HG03520 (cell line): ENCODE results near the gene DDO.

Experiments used
- ATAC-seq: cut with Tn5 transposase; IDR thresholded peaks from one replicate; pipeline ENCODE4 v1.9.1; 2021; ENCODE audit warnings: mild to moderate bottlenecking, moderate library complexity; ENCODE audit not compliant: unreplicated experiment

Gene DDO

DNA sequence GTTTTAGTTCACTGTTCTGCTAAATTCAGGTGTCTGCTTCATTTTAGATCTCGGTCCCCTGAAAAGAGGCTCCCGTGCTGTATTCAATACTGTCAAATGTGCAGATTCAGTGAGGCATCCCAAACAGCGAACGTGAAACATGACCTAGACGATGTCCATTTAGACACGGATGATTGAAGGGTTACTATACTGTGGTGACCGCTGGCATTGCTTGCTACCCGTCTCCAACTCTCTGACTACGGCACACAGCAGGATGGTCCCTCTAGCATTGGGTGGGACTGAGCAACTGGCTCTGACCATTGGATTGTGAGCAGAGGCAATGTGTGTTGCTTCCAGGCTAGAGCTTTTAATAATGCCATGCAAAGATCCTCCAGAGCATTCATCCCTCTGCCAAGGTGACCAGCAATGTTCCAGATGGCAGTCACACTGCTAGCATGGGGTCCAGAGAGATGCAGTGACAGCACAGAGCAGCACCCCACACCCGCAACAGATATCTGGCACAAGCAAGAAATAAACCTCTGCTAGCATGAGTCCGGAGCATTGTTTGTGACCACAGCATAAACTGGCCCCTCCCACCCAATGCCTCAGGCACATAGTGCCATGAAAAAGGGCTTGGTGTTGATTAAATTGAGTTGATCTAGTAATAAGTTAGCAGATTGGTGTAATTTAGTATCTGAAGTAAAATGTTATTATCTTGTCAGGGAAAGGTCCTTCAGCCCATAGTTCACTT, 66.2 kb downstream of the DDO start:
- ATAC-seq = no peak

DNA sequence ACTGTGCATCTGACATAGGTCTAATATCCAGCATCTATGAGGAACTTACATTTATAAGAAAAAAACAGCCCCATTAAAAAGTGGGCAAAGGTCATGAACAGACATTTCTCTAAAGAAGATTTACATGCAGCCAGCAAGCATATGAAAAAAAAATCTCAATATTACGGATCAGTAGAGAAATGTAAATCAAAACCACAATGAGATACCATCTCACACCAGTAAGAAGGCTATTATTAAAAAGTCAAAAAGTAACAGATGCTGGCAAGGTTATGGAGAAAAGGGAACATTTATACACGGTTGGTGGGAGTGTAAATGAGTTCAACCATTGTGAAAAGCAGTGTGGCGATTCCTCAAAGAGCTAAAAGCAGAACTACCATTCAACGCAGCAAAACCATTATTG, 70.3 kb downstream of the DDO start:
- ATAC-seq = no peak

DNA sequence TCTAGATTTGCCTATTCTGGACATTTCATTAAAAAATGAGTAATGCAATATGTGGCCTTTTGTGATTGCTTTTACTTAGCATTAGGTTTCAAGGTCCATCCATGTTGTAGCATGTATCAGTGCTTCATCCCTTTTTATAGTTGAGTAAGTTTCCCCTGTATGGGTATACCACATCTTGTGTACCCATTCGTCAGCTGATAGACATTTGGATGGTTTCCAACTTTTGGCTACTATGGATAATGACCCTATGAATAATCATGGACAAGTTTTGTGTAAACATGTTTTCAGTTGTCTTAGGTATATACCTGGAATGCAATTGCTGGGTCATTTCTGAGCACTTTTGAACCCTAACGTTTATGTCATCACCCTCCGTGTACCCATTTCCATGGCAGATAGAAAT, 72.6 kb downstream of the DDO start:
- no peak for ATAC-seq
